GM12872 (cell line): ENCODE measurements around the gene HIVEP2.

Source experiments
- TF ChIP-seq, protein P1 (sequence below): IDR thresholded peaks from 3 replicates; pipeline ENCODE4 v1.5.1; 2011; ENCODE audit warnings: low read depth, mild to moderate bottlenecking, low read length, moderate library complexity; ENCODE audit not compliant: insufficient read depth

Gene HIVEP2

DNA sequence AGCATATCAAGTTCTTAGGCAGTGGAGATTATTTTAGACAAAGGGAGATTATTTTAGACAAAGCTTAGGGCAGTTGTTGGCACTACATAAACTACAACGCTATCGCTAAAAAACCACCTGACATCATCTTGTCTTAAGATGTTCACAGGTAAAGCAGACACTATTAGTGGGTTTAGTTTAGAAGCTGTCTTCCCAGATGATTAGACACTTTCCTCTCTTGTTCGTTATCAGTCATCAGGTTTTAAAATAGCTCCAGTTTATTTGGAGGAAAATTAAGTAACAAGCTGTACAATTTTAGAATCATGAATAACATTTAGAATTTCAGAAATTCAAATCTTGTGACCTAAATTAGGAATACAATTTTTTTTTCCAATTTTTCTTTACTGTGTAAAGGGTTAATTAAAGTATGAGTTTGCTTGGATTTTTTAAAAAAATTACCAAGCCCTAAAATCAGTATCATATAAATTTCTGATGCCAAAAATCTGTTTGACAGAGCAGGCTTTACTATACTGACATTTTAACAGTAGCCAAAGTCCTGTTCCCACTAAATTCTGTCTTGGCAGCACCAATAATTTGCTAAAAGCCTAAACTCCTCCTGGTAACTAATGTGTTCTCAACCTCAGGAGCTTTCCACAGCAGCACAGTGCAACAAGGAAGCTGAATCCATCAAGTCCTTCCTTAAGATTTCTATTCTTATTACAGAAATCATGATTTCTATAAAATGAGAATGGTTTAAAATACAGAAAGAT lies 109.0 kb downstream of the HIVEP2 start:
- TF ChIP-seq, protein P1, sequence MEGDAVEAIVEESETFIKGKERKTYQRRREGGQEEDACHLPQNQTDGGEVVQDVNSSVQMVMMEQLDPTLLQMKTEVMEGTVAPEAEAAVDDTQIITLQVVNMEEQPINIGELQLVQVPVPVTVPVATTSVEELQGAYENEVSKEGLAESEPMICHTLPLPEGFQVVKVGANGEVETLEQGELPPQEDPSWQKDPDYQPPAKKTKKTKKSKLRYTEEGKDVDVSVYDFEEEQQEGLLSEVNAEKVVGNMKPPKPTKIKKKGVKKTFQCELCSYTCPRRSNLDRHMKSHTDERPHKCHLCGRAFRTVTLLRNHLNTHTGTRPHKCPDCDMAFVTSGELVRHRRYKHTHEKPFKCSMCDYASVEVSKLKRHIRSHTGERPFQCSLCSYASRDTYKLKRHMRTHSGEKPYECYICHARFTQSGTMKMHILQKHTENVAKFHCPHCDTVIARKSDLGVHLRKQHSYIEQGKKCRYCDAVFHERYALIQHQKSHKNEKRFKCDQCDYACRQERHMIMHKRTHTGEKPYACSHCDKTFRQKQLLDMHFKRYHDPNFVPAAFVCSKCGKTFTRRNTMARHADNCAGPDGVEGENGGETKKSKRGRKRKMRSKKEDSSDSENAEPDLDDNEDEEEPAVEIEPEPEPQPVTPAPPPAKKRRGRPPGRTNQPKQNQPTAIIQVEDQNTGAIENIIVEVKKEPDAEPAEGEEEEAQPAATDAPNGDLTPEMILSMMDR, result no peak

DNA sequence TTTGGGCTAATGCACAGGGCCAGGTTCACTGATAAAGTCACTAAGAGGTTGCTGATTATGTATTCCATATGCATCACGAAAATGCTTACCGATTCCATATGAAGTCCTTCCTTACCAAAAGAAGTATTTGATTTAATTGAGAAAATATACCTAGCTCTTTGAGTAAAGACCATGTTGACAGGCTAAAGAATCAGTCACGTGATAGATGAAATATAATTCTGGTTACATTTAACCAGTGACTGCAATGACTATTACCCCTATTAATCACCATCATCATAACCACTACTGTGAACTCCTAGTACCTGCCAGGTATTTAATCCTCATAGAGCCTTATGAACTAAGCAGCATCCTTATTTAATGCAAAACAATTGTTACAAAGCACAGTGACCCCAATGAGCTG lies 110.1 kb downstream of the HIVEP2 start:
- TF ChIP-seq, protein P1, result no peak

DNA sequence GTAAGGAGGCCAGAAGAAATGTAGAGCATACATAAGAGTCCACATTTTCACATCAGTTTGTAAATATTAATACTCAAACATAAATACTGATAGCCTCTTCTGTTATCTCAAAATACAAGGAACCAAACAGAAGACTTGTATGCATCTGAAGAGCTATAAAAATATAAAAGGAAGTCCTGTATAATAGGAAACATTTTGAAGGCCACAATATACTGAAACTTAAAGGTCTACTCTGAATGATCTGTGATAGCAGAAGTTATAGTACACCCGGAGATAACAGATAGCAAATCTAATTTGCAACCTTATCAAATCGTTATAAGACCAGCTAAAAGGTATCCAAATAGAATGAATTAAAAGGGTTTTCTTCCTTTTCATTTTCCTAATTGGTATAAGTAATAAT lies 111.2 kb downstream of the HIVEP2 start:
- TF ChIP-seq, protein P1, result no peak

DNA sequence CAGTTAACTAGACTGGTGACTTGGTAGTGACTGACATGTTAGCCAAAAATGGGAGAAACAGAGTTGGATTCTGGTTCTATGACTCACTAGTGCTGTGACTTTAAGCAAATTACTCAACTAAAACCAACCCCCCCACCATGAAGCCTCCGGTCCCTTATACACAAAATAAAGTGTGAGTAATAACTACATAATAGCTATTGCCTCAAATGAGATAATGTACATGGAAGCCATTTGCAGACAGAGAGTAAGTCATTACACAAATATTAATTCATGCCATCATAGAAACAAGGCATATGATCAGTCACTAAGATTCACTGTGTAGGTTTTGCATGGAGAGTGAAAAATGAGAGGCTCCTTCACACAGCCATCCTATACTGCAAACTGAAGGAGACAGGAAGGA lies 111.9 kb downstream of the HIVEP2 start:
- TF ChIP-seq, protein P1, result no peak

DNA sequence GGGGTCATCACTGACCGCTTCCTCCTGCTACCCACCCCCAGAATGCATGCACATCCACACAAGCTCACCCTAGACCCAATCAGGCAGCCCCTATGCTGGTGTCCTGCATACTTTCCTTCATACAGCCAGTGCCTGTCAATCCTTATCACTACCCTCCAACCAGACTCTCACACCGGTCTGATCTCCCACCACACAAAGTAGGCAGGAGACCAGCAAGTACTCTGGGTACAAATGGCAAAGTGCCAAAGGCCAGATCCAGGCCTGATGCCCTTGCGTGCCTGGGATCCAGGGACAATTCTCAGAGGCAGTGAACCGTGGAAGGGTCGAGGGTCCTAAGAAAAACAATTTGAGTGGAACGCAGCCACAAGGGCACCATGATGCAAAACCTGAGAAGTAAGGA lies 114.2 kb downstream of the HIVEP2 start:
- TF ChIP-seq, protein P1, result no peak

DNA sequence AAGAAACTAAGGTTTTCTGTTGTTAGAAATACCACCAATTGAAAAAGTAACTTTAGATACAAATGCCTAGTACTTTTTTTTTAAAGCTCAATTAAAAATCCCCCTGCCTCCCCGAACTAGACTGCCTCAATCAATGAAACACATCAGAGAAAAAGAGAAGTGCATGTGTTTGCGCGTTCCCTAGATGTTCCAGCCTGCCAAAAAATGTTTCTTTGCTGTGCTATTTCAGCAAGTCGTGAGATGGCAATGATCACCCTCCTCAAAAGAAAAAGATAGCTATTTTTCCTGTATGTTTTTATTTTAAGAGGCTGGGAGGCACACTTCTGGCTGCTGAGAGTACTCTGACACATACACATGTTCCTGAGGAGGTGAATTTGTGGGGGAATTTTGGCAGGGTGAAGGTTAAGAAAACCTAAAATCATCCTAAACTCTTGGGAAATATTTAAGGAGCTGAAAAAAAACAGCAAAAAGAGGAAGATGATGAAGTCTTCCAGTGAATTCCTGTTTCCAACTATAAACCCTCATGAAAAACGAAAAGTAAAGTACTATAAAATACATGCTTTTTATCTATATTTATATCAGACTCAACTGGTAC lies 114.8 kb downstream of the HIVEP2 start:
- TF ChIP-seq, protein P1, result no peak

DNA sequence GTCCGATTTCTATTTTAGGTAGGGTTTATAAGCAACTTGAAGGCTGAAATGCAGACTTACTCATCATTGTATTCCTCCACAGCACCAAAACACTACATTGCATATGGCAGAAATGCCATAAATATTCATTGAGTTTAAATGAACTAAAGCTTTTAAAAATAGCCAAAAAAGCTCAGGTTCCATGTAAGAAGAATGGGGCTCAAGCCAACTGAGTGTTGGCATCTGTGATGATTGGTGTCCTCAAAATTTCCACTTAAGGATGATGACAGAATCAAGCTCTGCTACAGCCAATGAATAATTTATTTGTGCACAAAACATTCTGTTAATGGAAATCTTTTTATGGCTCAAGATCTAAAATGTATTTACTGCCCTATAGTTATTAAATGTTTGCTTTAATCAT lies 115.4 kb downstream of the HIVEP2 start:
- TF ChIP-seq, protein P1, result no peak
